SH-SY5Y (cell line): Measurements from ENCODE around the gene AFP.

Source experiments
- GATA2 ChIP-seq: IDR thresholded peaks from 2 replicates; pipeline ENCODE4 v1.6.1; 2011; ENCODE audit warnings: mild to moderate bottlenecking, low read depth, low read length
- GATA3 ChIP-seq: IDR thresholded peaks from 2 replicates; pipeline ENCODE4 v1.6.1; 2011; ENCODE audit warnings: low read depth, mild to moderate bottlenecking, low read length, moderate library complexity

- TF ChIP-seq GATA2 (no peak), GATA3 (no peak)
These were observed 43.1 kb upstream of the AFP start for GRCh38 chr4:73392936-73393335.
